ENCODE measurements around the gene PLAA. TPM values are rescaled to one million over a fixed set of nuclear protein-coding genes. Genes with fewer than 3 reads are reported as not detected.

The PLAA gene
- total RNA-seq, 1 experiment from 2014 or later: 41.2 TPM

DNA sequence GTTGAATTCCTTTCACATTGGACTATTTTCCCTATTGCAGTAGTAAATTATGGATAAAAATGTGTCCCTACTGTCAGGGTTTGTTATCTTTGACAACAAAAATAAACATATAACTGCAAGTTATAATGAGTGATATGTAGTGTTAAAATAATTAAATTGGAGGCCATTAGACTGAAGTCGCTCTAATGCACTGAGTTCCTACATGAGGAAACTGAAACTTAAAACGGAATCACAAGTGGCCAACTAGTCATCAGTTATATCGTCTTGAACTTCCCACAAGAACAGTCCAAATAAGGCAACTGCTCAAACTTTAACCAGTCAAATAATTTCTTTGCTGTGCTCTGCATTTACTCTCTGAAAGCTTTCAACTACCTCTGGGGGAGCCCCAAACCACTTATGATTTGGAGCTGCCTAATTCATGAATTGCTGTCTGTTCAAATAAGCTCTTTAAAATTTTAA, 7.0 kb upstream of the PLAA start:
- Histone ChIP-seq H4K20me1 (ENCODE audit: insufficient read depth) (no peaks in the 10 kb centered on the region), H3K4me1 (ENCODE audit: control insufficient read depth in 1 of 2, insufficient read depth in 2 of 2, low read length in 2 of 2) (peaks cover 12 to 35% of the 10 kb centered on the region in 2 experiments), H3K27me3 (ENCODE audit: insufficient read depth, low read length) (no peaks in the 10 kb centered on the region), H3K9me3 (ENCODE audit: control insufficient read depth in 1 of 2, insufficient read depth in 1 of 2, low read depth in 1 of 2, low read length in 2 of 2) (no peaks in the 10 kb centered on the region), H3K27ac (ENCODE audit: low read depth, low read length) (no peak overlapping the region), H3K9ac (ENCODE audit: low read length) (no peak overlapping the region), H3K9me2 (ENCODE audit: insufficient read depth) (no peaks in the 10 kb centered on the region), H3K4me2 (ENCODE audit: low read length) (no peak overlapping the region), H3K4me3 (replicated peaks in 1 of 2; ENCODE audit: low read depth in 1 of 2, low read length in 2 of 2) (no peak overlapping the region), H2AFZ (ENCODE audit: low read depth, low read length, poor library complexity, severe bottlenecking) (no peak overlapping the region), H3K79me2 (ENCODE audit: insufficient read depth, low read length) (peaks cover 11% of the 10 kb centered on the region; the same call in 1 of the 2 replicates), H3K36me3 (ENCODE audit: control insufficient read depth in 1 of 2, insufficient read depth in 2 of 2, low read length in 2 of 2) (no peaks in the 10 kb centered on the region)
- intact Hi-C loops (cut with micrococcal nuclease): no loop called here
- no peak for ATAC-seq
- RAD21 ChIA-PET (ENCODE audit: low non-redundant PET in 1 of 2, low total read pairs in 2 of 2, uncharacterized antibody in 2 of 2, unreplicated experiment in 2 of 2): no interaction called here
- CTCF ChIA-PET: no interaction called here
- TF ChIP-seq ZNF274 (IDR thresholded peaks at IDR 0.05; ENCODE audit: low read depth, low read length) (no peak), ZBTB33 (IDR thresholded peaks at IDR 0.05; ENCODE audit: extremely low read depth, insufficient replicate concordance, low read length) (no peak), ELF1 (IDR thresholded peaks at IDR 0.05; ENCODE audit: borderline replicate concordance, low read depth) (no peak), POLR2A (IDR thresholded peaks at IDR 0.05; ENCODE audit: borderline replicate concordance, extremely low read depth, insufficient read depth, insufficient read length) (no peak), ZFX (IDR thresholded peaks at IDR 0.05) (no peak)
- BruUV-seq (replicated peaks): no TSS peak
- POLR2A ChIA-PET: no interaction called here
- no peak for DNase-seq (ENCODE audit: low read depth, low spot score)

DNA sequence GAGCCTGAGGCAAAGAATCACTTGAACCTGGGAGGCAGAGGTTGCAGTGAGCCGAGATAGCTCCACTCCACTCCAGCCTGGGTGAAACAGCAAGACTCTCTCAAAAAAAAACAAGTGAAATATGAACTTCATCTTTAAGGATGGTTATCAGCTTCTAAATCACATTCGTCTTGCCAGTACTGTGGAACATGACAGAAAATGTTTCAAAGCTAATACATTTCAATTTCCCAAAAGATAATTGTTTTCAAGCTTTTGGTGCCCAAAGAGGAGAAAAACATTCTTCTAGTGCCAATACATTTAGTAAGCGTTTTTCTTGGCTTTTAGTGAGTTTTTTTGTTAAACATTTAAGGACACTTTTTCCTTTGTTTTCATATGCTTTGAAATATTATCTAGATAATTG, 4.8 kb upstream of the PLAA start:
- POLR2A ChIA-PET: no interaction called here
- Histone ChIP-seq H3K27me3 (ENCODE audit: insufficient read depth, low read length) (no peaks in the 10 kb centered on the region), H3K9me3 (ENCODE audit: control insufficient read depth in 1 of 2, insufficient read depth in 1 of 2, low read depth in 1 of 2, low read length in 2 of 2) (no peaks in the 10 kb centered on the region), H3K4me3 (replicated peaks in 1 of 2; ENCODE audit: low read depth in 1 of 2, low read length in 2 of 2) (no peak overlapping the region), H4K20me1 (ENCODE audit: insufficient read depth) (no peaks in the 10 kb centered on the region), H3K27ac (ENCODE audit: low read depth, low read length) (no peak overlapping the region), H3K4me1 (ENCODE audit: control insufficient read depth in 1 of 2, insufficient read depth in 2 of 2, low read length in 2 of 2) (peaks cover 10 to 39% of the 10 kb centered on the region in 2 experiments; a peak in 3 of 4 replicates), H3K9me2 (ENCODE audit: insufficient read depth) (no peaks in the 10 kb centered on the region), H3K4me2 (ENCODE audit: low read length) (no peak overlapping the region), H3K9ac (ENCODE audit: low read length) (no peak overlapping the region), H2AFZ (ENCODE audit: low read depth, low read length, poor library complexity, severe bottlenecking) (no peak overlapping the region), H3K79me2 (ENCODE audit: insufficient read depth, low read length) (peaks cover 6% of the 10 kb centered on the region), H3K36me3 (ENCODE audit: control insufficient read depth in 1 of 2, insufficient read depth in 2 of 2, low read length in 2 of 2) (no peaks in the 10 kb centered on the region; a peak in 1 of 4 replicates)
- BruUV-seq (replicated peaks): no TSS peak
- intact Hi-C loops (cut with micrococcal nuclease): no loop called here
- CTCF ChIA-PET: no interaction called here
- ATAC-seq: no peak
- TF ChIP-seq EZH2phosphoT487 (IDR thresholded peaks at IDR 0.05; ENCODE audit: borderline replicate concordance) (no peak), POLR2A (IDR thresholded peaks at IDR 0.05; ENCODE audit: borderline replicate concordance, extremely low read depth, insufficient read depth, insufficient read length) (no peak), CEBPB (IDR thresholded peaks at IDR 0.05; ENCODE audit: low read depth) (no peak), SIN3A (IDR thresholded peaks at IDR 0.05; ENCODE audit: low read depth) (no peak), MAX (IDR thresholded peaks at IDR 0.05) (no peak), ZFX (IDR thresholded peaks at IDR 0.05) (no peak), JUND (IDR thresholded peaks at IDR 0.05) (no peak), ZNF274 (IDR thresholded peaks at IDR 0.05; ENCODE audit: low read depth, low read length) (no peak), RAD21 (IDR thresholded peaks at IDR 0.05; ENCODE audit: low read depth) (no peak), CBX3 (IDR thresholded peaks at IDR 0.05; ENCODE audit: low read depth) (no peak), REST (IDR thresholded peaks at IDR 0.05; ENCODE audit: low read depth) (no peak), YY1 (IDR thresholded peaks at IDR 0.05; ENCODE audit: extremely low read depth, insufficient replicate concordance, low read depth, low read length) (no peak), TCF7L2 (IDR thresholded peaks at IDR 0.05; ENCODE audit: borderline replicate concordance, extremely low read depth, insufficient read depth, insufficient read length) (no peak)
- TF ChIP-seq, protein P1, sequence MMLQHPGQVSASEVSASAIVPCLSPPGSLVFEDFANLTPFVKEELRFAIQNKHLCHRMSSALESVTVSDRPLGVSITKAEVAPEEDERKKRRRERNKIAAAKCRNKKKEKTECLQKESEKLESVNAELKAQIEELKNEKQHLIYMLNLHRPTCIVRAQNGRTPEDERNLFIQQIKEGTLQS (IDR thresholded peaks at IDR 0.05): no peak
- no peak for DNase-seq (ENCODE audit: low read depth, low spot score)
- RAD21 ChIA-PET (ENCODE audit: low non-redundant PET in 1 of 2, low total read pairs in 2 of 2, uncharacterized antibody in 2 of 2, unreplicated experiment in 2 of 2): no interaction called here

All from HCT116 (cell line).